Activated T-cell treated with anti-CD3 and anti-CD28 coated beads for 24 hours (primary cell): ENCODE results near the gene JAM2.
"Not testable (repeated sequence)": the region's sequence is repeated elsewhere in the genome, so short reads cannot be mapped to it uniquely, and the experiment has no call there.

Experiments
- DNase-seq: peaks from one replicate; pipeline ENCODE4 v3.0.0-alpha.2; 2020; ENCODE audit warnings: low read depth

Gene JAM2

GRCh38 chr21:25646474-25646873 lies 7.4 kb downstream of the JAM2 start:
- no peak for DNase-seq

GRCh38 chr21:25647647-25648046 lies 8.6 kb downstream of the JAM2 start:
- no peak for DNase-seq

GRCh38 chr21:25649146-25649545 lies 10.1 kb downstream of the JAM2 start:
- no peak for DNase-seq

GRCh38 chr21:25656412-25656811 lies 17.4 kb downstream of the JAM2 start:
- DNase-seq, result no peak

- DNase-seq, result no peak
Measured at GRCh38 chr21:25657140-25657539, 18.1 kb downstream of the JAM2 start.

DNA sequence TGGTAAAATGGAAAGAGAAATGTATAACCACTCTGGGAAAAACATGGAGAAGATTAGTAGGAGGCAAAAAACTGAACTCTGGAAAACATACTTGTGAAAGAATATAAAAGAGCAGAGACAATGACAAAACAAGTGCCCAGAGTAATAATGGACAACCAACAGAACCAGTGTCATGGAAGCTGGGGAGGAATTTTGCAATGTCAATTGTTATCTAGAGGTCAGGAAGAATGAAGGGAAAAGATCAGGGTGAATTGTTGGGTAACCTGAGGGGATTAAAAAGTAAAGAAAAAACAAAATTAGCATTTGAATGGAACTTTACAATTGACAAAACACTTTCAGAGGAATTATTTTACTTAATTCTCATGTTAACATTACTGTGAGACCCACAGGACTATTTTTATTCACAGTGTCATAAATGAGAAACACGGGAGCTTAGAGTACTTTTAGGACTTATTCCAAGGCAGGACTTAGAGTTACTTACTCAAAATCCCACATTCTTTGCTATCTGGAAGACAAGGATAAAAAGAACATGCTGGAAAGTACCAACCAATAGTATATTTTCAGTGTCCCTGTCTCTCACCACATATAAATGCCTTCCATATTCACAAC lies 19.5 kb downstream of the JAM2 start:
- no peak for DNase-seq

GRCh38 chr21:25660233-25660632 lies 21.2 kb downstream of the JAM2 start:
- DNase-seq, result no peak

- no peak for DNase-seq
Measured at GRCh38 chr21:25664491-25664931, 25.5 kb downstream of the JAM2 start.

DNA sequence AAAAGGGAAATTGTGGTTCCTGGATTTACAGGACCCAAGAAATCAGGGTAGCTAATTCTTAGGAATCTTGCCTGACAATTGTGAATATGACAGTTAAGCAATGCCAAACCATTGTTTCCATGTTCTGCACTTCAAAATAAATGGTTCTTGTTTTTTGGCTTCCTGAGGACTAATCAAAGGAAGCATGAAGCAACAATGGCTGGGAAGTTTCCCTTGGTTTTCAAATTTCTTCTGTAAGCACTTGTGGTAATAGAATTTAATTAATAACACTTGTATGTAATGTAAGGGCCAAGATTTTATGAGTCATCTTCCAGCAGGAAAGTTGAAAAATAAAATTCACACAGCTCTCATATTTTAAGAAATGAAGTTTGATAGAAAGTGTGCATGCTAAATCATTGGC lies 31.7 kb downstream of the JAM2 start:
- no peak for DNase-seq

GRCh38 chr21:25676451-25676850 lies 37.4 kb downstream of the JAM2 start:
- no peak for DNase-seq

DNA sequence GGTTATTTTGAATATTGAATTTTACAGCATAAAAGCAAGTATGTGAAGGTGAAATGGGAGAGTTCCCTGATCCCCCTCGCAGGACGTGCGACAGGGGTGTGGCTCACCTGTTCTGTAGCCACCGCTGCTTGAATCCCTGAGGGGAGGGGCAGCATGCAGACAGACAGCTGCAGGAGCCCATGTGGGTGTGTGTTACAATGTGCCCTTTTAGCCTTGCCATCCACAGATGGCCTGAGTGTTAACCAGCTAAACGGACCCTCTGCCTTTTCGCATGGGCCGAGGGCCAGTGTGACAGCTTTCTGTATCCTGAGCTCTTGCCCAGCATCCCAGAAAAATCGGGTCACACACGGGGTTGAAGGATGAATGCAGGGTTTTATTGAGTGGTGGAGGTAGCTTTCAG lies 43.3 kb downstream of the JAM2 start:
- no peak for DNase-seq

DNA sequence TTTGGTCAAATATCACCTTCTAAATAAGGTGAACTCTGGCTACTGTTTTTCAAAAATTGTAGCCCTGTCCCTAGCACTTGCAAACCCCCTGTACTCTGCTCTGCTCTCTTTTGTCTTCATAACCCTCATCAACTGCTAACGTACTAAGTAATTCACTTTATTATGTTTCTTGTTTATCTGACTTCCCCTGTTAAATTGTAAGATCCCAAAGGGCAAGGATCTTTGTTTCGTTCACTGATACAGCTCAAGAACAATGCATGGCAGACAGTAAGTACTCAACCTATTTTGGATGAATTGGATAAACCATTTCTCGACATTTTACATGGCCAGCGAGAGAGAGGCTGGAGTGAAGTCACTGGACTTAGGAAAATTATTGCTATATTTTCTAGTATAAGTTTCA lies 48.7 kb downstream of the JAM2 start:
- DNase-seq, result no peak

DNA sequence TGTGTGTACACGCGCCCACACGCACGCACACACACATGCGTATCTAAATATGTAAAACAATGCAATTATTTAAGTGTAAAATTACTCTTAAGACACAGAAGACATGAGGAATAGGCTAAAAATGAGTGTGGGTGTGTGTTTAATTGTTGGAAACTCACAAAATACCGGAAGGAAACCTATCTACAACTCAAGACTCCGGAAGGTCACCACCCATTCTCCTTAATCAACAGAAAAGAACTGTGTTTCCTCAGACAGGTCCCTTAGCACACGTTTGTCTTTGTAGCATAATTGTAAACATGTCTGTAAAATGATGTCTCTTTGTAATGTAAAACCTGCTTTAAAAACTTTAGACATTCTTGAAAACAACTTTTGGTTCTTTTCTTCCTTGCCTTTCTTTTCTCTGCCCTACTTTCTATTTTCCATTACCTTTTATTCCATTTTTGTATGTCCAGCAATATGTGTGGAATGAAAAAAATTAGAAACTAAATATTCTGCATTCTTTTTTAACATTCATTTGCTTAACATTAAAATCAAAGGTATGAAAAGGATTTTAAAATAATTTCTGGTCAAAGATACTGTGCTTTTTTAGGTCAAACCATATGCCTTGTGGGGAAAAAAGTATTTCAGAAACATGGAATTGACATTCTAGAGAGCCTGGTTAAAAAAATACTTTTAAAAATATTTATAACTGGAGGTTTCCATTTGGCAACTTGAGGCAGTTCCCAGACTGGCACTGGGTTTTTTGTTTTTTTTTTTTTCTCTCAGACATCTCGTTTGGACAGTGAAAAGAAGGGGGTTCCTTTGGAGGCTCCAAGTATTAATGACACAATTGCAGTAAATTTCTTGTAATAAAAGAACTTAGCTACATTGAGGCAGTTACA lies 49.5 kb downstream of the JAM2 start:
- no peak for DNase-seq

DNA sequence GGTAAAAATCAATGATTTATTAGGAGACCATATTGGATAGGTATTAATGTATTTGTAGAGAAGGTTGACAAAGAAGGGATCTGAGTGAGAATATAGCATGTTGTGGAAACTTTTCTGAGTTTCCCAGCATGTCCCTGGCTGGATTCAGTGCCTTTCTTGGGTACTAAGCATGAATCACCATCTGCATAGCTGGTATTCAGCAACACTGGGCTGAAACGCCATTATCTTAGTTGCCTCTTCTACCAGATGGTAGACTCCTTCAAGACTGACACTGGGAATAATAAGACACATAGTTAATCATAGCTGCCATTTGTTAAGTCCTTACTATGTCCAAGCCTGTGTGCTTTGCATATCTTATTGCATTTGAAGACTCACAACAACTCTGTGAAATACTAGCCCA lies 50.2 kb downstream of the JAM2 start:
- no peak for DNase-seq

DNA sequence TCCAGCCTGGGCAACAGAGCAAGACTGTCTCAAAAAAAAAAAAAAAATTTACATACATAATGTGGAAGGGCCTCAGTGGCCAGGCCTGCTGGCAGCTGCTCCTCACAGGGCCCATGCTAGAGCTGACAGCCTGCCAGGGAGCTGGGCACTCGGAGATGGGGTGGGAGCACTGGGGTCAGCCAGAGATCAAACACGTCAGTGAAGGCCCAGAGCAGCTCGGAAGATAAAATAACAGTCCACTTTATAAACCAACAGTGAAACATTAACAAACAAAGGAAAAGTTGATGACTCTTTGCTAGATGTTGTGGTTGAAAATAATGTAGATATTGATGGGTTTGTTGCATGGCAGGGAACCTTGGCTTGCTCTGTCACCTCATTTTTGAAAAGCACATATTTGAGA lies 52.9 kb downstream of the JAM2 start:
- DNase-seq, result no peak

DNA sequence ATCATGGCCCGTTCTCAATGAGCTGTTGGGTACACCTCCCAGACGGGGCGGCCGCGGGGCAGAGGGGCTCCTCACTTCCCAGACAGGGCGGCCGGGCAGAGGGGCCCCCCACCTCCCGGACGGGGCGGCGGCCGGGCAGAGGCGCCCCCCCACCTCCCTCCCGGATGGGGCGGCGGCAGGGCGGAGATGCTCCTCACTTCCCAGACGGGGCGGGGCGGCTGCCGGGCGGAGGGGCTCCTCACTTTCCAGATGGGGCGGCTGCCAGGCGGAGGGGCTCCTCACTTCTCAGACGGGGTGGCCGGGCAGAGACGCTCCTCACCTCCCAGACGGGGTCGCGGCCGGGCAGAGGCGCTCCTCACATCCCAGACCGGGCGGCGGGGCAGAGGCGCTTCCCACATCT lies 56.4 kb downstream of the JAM2 start:
- not testable (repeated sequence) for DNase-seq

GRCh38 chr21:25700741-25701140 lies 61.7 kb downstream of the JAM2 start:
- no peak for DNase-seq

GRCh38 chr21:25701529-25701928 lies 62.5 kb downstream of the JAM2 start:
- no peak for DNase-seq

DNA sequence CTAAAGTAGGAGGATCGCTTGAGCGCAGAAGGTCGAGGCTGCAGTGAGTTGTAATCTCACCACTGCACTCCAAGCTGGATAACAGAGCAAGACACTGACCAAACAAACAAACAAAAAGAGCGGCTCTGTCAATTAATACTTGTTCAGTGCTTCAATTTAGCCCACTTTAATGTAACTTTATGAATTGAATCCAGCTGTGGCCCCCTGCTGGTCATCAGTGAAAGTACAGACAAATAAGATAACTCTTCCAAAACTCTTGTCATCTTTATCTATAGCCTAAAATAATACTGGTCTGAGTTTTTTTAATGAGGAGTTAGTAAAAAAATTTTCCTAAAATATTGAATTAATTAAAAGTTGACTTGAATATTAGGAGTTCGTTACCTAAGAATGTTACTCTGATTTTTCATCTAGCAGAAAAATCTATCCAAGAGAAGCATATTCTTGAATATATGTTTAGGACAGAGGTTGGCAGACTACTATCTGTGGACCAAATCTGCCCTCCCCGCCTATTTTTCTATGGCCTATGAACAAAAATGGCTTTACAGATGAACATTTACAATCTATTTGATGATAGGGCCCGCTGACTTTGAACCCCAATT lies 69.5 kb downstream of the JAM2 start:
- DNase-seq, result peak; percentile 14

DNA sequence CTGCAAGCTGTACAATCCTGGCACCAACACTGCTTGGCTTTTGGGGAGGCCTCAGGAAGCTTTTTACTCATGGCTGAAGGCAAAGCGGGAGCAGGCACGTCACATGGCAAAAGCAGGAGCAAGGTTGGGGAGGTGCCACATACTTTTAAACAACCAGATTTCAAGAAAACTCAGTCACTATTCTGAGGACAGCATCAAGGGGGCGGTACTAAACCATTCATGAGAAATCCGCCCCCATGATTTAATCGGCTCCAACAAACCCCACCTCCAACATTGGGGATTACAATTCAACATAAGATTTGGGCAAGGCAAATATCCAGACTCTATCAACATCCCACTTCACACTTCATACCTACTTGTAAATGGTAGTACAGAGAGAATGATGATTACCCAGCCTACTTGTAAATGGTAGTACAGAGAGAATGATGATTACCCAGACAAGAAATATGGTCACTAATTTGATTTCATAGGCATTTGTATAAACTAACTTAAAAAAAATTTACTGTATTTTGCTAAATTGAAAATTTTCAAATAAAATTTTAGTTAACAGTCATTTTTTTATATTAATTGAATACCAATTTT lies 70.7 kb downstream of the JAM2 start:
- no peak for DNase-seq

DNA sequence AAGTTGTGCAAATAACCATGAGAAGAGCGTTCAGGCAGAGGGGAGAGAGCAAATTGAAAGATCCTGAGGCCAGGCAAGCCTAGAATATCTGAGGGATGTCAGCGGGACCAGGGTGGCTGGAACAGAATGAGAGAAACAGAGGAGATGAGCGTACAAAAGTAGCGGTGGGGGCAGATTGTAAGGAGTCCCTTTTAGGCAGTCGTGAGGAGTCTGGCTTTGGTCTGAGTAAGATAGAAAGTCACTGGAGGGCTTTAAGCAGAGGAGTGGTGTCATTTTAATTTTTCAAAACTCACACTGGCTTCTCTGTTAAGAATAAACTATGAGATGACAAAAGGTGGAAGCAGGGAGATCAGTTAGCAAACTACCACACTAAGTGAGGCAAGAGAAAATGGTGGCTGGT lies 71.5 kb downstream of the JAM2 start:
- no peak for DNase-seq

DNA sequence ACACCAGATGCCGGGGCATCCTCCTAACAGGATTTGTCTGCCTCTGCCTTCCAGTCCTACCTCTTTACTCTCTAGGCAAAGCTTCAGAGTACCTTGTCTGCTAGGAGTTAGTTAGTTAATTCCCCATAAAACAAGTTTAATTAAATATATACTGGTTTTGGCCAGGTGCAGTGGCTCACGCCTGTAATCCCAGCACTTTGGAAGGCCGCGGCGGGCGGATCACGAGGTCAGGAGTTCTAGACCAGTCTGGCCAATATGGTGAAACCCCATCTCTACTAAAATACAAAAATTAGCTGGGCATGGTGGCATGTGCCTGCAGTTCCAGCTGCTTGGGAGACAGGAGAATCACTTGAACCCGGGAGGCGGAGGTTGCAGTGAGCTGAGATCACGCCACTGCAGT lies 75.0 kb downstream of the JAM2 start:
- not testable (repeated sequence) for DNase-seq
